LNCaP clone FGC (cell line): ENCODE results near the gene TMEM229B.

Experiments
- DNase-seq: peaks from one replicate; pipeline ENCODE4 v3.0.0-alpha.2; 2011; ENCODE audit warnings: low read depth
- H3K4me3 ChIP-seq: 2 replicates; pipeline ENCODE4 v1.5.1; 2011; ENCODE audit warnings: mild to moderate bottlenecking, low read depth, low read length, control low read depth
- CTCF ChIP-seq: IDR thresholded peaks from 2 replicates; pipeline ENCODE4 v1.5.1; 2012; ENCODE audit warnings: mild to moderate bottlenecking; ENCODE audit not compliant: control insufficient read depth, insufficient read depth; ENCODE audit errors: extremely low read depth

TMEM229B gene

GRCh38 chr14:67441256-67441655 is 47.3 kb downstream of the TMEM229B start:
- H3K4me3 ChIP-seq: no peak overlapping the region
- no peak for TF ChIP-seq CTCF
- no peak for DNase-seq

GRCh38 chr14:67440513-67440912 is 48.0 kb downstream of the TMEM229B start:
- DNase-seq: peak; percentile 79
- H3K4me3 ChIP-seq: 0 out of 2 replicates have a peak overlapping the region, but pooled peaks have one; percentile 2
- no peak for TF ChIP-seq CTCF

- TF ChIP-seq CTCF: no peak
- no peak for DNase-seq
- H3K4me3 ChIP-seq: no peak overlapping the region
Measured at GRCh38 chr14:67438969-67439368, 49.6 kb downstream of the TMEM229B start.

- no peak overlapping the region for H3K4me3 ChIP-seq
- DNase-seq: peak; percentile 40
- no peak for TF ChIP-seq CTCF
Measured at GRCh38 chr14:67436006-67436866, 52.3 kb downstream of the TMEM229B start.

GRCh38 chr14:67435603-67436002 is 52.9 kb downstream of the TMEM229B start:
- no peak for DNase-seq
- H3K4me3 ChIP-seq: no peak overlapping the region
- TF ChIP-seq CTCF: no peak

- no peak overlapping the region for H3K4me3 ChIP-seq
- TF ChIP-seq CTCF: no peak
- no peak for DNase-seq
Measured at GRCh38 chr14:67432050-67432564, 56.4 kb downstream of the TMEM229B start.
